ENCODE data around the gene ATOSB.

Gene ATOSB

GRCh38 chr9:35134920-35135319 is 19.3 kb upstream of the ATOSB start:
- no peak overlapping the region for H3K9ac ChIP-seq (ENCODE audit: low read depth, low read length, poor library complexity, severe bottlenecking)
- no peaks in the 10 kb centered on the region for H3K27me3 ChIP-seq (ENCODE audit: insufficient read depth, low read length, poor library complexity, severe bottlenecking)
- TF ChIP-seq EZH2phosphoT487 (IDR thresholded peaks at IDR 0.05; ENCODE audit: borderline replicate concordance), result no peak
- TF ChIP-seq, protein P1, sequence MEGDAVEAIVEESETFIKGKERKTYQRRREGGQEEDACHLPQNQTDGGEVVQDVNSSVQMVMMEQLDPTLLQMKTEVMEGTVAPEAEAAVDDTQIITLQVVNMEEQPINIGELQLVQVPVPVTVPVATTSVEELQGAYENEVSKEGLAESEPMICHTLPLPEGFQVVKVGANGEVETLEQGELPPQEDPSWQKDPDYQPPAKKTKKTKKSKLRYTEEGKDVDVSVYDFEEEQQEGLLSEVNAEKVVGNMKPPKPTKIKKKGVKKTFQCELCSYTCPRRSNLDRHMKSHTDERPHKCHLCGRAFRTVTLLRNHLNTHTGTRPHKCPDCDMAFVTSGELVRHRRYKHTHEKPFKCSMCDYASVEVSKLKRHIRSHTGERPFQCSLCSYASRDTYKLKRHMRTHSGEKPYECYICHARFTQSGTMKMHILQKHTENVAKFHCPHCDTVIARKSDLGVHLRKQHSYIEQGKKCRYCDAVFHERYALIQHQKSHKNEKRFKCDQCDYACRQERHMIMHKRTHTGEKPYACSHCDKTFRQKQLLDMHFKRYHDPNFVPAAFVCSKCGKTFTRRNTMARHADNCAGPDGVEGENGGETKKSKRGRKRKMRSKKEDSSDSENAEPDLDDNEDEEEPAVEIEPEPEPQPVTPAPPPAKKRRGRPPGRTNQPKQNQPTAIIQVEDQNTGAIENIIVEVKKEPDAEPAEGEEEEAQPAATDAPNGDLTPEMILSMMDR (conservative IDR thresholded peaks at IDR 0.05; ENCODE audit: low read length), result no peak
- no peaks in the 10 kb centered on the region; the same call in 1 of the 2 replicates for H3K9me3 ChIP-seq (ENCODE audit: insufficient read depth, low read depth, low read length)
- H3K79me2 ChIP-seq (ENCODE audit: insufficient read depth, low read length), result no peaks in the 10 kb centered on the region
- no peaks in the 10 kb centered on the region for H3F3A ChIP-seq (ENCODE audit: low read depth)
- no peaks in the 10 kb centered on the region for H4K20me1 ChIP-seq (ENCODE audit: insufficient read depth, low read length, poor library complexity, severe bottlenecking)
- no peaks in the 10 kb centered on the region for H3K36me3 ChIP-seq (ENCODE audit: insufficient read depth, low read length)
- no peak overlapping the region for H3K4me2 ChIP-seq (ENCODE audit: low read depth, low read length, poor library complexity, severe bottlenecking)
- no peaks in the 10 kb centered on the region for H3K9me2 ChIP-seq (replicated peaks; ENCODE audit: low read depth, low read length)
- H3K4me1 ChIP-seq (ENCODE audit: insufficient read depth, low read length, poor library complexity, severe bottlenecking), result no peaks in the 10 kb centered on the region
- H2AFZ ChIP-seq (ENCODE audit: low read length), result no peak overlapping the region
- no peak overlapping the region for H3K4me3 ChIP-seq (ENCODE audit: low read length, poor library complexity, severe bottlenecking)

DNA sequence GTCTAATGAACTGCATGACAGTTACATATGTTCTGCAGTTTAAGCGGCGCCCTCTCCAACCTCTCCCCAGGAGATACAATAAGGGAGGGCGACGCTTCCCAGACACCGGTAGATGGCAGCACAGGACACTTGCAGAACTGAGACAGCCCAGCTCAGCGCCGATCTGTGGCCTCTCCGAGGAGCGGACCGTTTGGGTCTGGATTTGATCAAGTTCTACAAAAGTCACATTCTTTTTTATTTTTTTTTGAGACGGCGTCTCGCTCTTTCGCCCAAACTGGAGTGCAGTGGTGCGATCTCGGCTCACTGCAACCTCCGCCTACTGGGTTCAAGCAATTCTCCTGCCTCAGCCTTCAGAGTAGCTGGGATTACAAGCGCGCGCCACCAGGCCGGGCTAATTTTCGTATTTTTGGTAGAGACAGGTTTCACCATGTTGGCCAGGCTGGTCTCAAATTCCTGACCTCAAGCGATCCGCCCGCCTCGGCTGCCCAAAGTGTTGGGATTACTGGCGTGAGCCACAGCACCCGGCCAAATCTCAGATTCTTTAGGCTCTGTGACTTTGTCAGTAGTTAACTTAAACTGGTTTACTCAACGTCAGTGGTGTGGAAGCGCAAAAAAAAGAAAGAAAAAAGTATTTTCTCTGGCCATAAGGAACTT is 1.4 kb upstream of the ATOSB start:
- peak overlapping the region; percentile 81 for H2AFZ ChIP-seq (ENCODE audit: low read length)
- TF ChIP-seq, protein P1 (conservative IDR thresholded peaks at IDR 0.05; ENCODE audit: low read length), result peak; percentile 88
- no peak for TF ChIP-seq EZH2phosphoT487 (IDR thresholded peaks at IDR 0.05; ENCODE audit: borderline replicate concordance)

GRCh38 chr9:35116539-35116897 is 856 bp upstream of the ATOSB start:
- peak overlapping the region; percentile 85 for H3K9ac ChIP-seq (ENCODE audit: low read depth, low read length, poor library complexity, severe bottlenecking)
- no peaks in the 10 kb centered on the region for H4K20me1 ChIP-seq (ENCODE audit: insufficient read depth, low read length, poor library complexity, severe bottlenecking)
- H3F3A ChIP-seq (ENCODE audit: low read depth), result peaks cover 7% of the 10 kb centered on the region
- H3K4me2 ChIP-seq (ENCODE audit: low read depth, low read length, poor library complexity, severe bottlenecking), result peak overlapping the region; percentile 96
- TF ChIP-seq, protein P1 (conservative IDR thresholded peaks at IDR 0.05; ENCODE audit: low read length), result no peak
- no peak for TF ChIP-seq EZH2phosphoT487 (IDR thresholded peaks at IDR 0.05; ENCODE audit: borderline replicate concordance)
- H3K4me3 ChIP-seq (ENCODE audit: low read length, poor library complexity, severe bottlenecking), result peak overlapping the region; percentile 75
- peaks cover 4% of the 10 kb centered on the region; the same call in 1 of the 2 replicates for H3K79me2 ChIP-seq (ENCODE audit: insufficient read depth, low read length)
- H2AFZ ChIP-seq (ENCODE audit: low read length), result peak overlapping the region; percentile 81
- H3K4me1 ChIP-seq (ENCODE audit: insufficient read depth, low read length, poor library complexity, severe bottlenecking), result peaks cover 32% of the 10 kb centered on the region
- no peaks in the 10 kb centered on the region for H3K9me2 ChIP-seq (replicated peaks; ENCODE audit: low read depth, low read length)
- H3K9me3 ChIP-seq (ENCODE audit: insufficient read depth, low read depth, low read length), result no peaks in the 10 kb centered on the region
- no peaks in the 10 kb centered on the region for H3K36me3 ChIP-seq (ENCODE audit: insufficient read depth, low read length)
- H3K27me3 ChIP-seq (ENCODE audit: insufficient read depth, low read length, poor library complexity, severe bottlenecking), result no peaks in the 10 kb centered on the region

More for the DNA sequence above, 1.4 kb upstream of the ATOSB start:
- Histone ChIP-seq H3K9me3 (ENCODE audit: insufficient read depth, low read depth, low read length) (no peaks in the 10 kb centered on the region), H3K9me2 (replicated peaks; ENCODE audit: low read depth, low read length) (no peaks in the 10 kb centered on the region), H3K79me2 (ENCODE audit: insufficient read depth, low read length) (peaks cover 4% of the 10 kb centered on the region; the same call in 1 of the 2 replicates), H3K4me3 (ENCODE audit: low read length, poor library complexity, severe bottlenecking) (peak overlapping the region; percentile 75), H4K20me1 (ENCODE audit: insufficient read depth, low read length, poor library complexity, severe bottlenecking) (no peaks in the 10 kb centered on the region), H3K9ac (ENCODE audit: low read depth, low read length, poor library complexity, severe bottlenecking) (no peak overlapping the region), H3K4me2 (ENCODE audit: low read depth, low read length, poor library complexity, severe bottlenecking) (peak overlapping the region; percentile 96), H3K4me1 (ENCODE audit: insufficient read depth, low read length, poor library complexity, severe bottlenecking) (peaks cover 28% of the 10 kb centered on the region), H3F3A (ENCODE audit: low read depth) (peaks cover 7% of the 10 kb centered on the region), H3K27me3 (ENCODE audit: insufficient read depth, low read length, poor library complexity, severe bottlenecking) (no peaks in the 10 kb centered on the region), H3K36me3 (ENCODE audit: insufficient read depth, low read length) (no peaks in the 10 kb centered on the region)

Measured in Loucy (cell line).